ENCODE data around the gene GRK6.

The GRK6 gene

GRCh38 chr5:177473443-177474001 is 47.0 kb downstream of the GRK6 start, which contains the start of gene DBN1:
Gene DBN1 (minus strand): TSS chr5:177473634. CDS start chr5:177473521, 113 bp downstream.
- TF ChIP-seq ZFX (IDR thresholded peaks at IDR 0.05; ENCODE audit: borderline replicate concordance) = no peak
- TF ChIP-seq CTCF (IDR thresholded peaks at IDR 0.05) = no peak
- peak within 1 kb of the TSS; percentile 64 for H3K27ac ChIP-seq

GRCh38 chr5:177474002-177474476 is 47.6 kb downstream of the GRK6 start:
- TF ChIP-seq CTCF (IDR thresholded peaks at IDR 0.05) (no peak), ZFX (IDR thresholded peaks at IDR 0.05; ENCODE audit: borderline replicate concordance) (no peak)
- peak overlapping the region; percentile 20; the same call in 1 of the 2 replicates for H3K27ac ChIP-seq

GRCh38 chr5:177474846-177475562 is 48.5 kb downstream of the GRK6 start:
- TF ChIP-seq ZFX (IDR thresholded peaks at IDR 0.05; ENCODE audit: borderline replicate concordance) = no peak
- no peak for TF ChIP-seq CTCF (IDR thresholded peaks at IDR 0.05)
- H3K27ac ChIP-seq = peak overlapping the region; percentile 20; the same call in 1 of the 2 replicates

- H3K27ac ChIP-seq = no peak overlapping the region
- TF ChIP-seq ZFX (IDR thresholded peaks at IDR 0.05; ENCODE audit: borderline replicate concordance) = no peak
- no peak for TF ChIP-seq CTCF (IDR thresholded peaks at IDR 0.05)
These were observed 49.3 kb downstream of the GRK6 start for GRCh38 chr5:177475563-177476427.

- no peak for TF ChIP-seq CTCF (IDR thresholded peaks at IDR 0.05)
- TF ChIP-seq ZFX (IDR thresholded peaks at IDR 0.05; ENCODE audit: borderline replicate concordance) = no peak
- H3K27ac ChIP-seq = peak overlapping the region; percentile 10; the same call in 1 of the 2 replicates
These were observed 50.2 kb downstream of the GRK6 start for GRCh38 chr5:177476531-177477233.

GRCh38 chr5:177477701-177478477 is 51.4 kb downstream of the GRK6 start:
- peak overlapping the region; percentile 10; the same call in 1 of the 2 replicates for H3K27ac ChIP-seq
- TF ChIP-seq ZFX (IDR thresholded peaks at IDR 0.05; ENCODE audit: borderline replicate concordance) (no peak), CTCF (IDR thresholded peaks at IDR 0.05) (no peak)

Data from 22Rv1 (cell line).